GM23338 (cell line): ENCODE results near the gene CACNA2D2. TPM values are rescaled to one million over a fixed set of nuclear protein-coding genes. Genes with fewer than 3 reads are reported as not detected.
A peak's percentile ranks its signal among the peaks of the same experiment; 100 is the strongest.

ENCODE experiments used
- ATAC-seq: fragments of 200-7000 bp; cut with Tn5 transposase; 3 replicates; pipeline ENCODE4 v1.9.1; 2020
- DNase-seq: peaks from one replicate; pipeline ENCODE4 v3.0.0-alpha.2; 2015; ENCODE audit warnings: low spot score
- H2AFZ ChIP-seq: fragments of 200-600 bp; sonication (generic); 2 replicates; pipeline ENCODE4 v1.8.0; 2016; ENCODE audit warnings: antibody characterized with exemption, mild to moderate bottlenecking, moderate library complexity
- H3F3A ChIP-seq: fragments of 200-600 bp; sonication (generic); replicated peaks from 2 replicates; pipeline ENCODE4 v1.8.0; 2017; ENCODE audit warnings: antibody characterized with exemption, mixed run types, low read depth
- H3K27ac ChIP-seq: fragments of 200-600 bp; sonication (generic); 2 replicates; pipeline ENCODE4 v1.6.1; 2016; ENCODE audit warnings: low read depth
- H3K27me3 ChIP-seq: fragments of 200-600 bp; sonication (generic); 2 replicates; pipeline ENCODE4 v1.8.0; 2016; ENCODE audit warnings: mild to moderate bottlenecking, mixed run types, moderate library complexity; ENCODE audit not compliant: insufficient read depth
- H3K36me3 ChIP-seq: fragments of 200-600 bp; sonication (generic); 2 replicates; pipeline ENCODE4 v1.8.0; 2016; ENCODE audit warnings: mild to moderate bottlenecking; ENCODE audit not compliant: insufficient read depth
- H3K4me1 ChIP-seq: fragments of 200-600 bp; sonication (generic); 2 replicates; pipeline ENCODE4 v1.8.0; 2016; ENCODE audit warnings: mild to moderate bottlenecking, moderate library complexity; ENCODE audit not compliant: insufficient read depth
- H3K4me2 ChIP-seq: fragments of 200-600 bp; sonication (generic); 2 replicates; pipeline ENCODE4 v1.7.1; 2017; ENCODE audit warnings: mixed run types
- H3K4me3 ChIP-seq: fragments of 200-600 bp; sonication (generic); 2 replicates; pipeline ENCODE4 v1.6.1; 2016; ENCODE audit warnings: mixed run types
- H3K79me2 ChIP-seq: fragments of 200-600 bp; sonication (generic); replicated peaks from 2 replicates; pipeline ENCODE4 v1.8.0; 2017; ENCODE audit warnings: mild to moderate bottlenecking; ENCODE audit not compliant: insufficient read depth
- H3K9me2 ChIP-seq: fragments of 200-600 bp; sonication (generic); 2 replicates; pipeline ENCODE4 v1.8.0; 2017; ENCODE audit not compliant: insufficient read depth
- H4K20me1 ChIP-seq: fragments of 200-600 bp; sonication (generic); replicated peaks from 2 replicates; pipeline ENCODE4 v1.8.0; 2017; ENCODE audit warnings: mild to moderate bottlenecking; ENCODE audit not compliant: insufficient read depth
- H3K27ac Mint-ChIP-seq: 2 replicates; pipeline ENCODE4 v1.8.0; 2020; ENCODE audit warnings: inconsistent platforms, mild to moderate bottlenecking, moderate library complexity, mixed read lengths
- H3K27me3 Mint-ChIP-seq: 3 replicates; pipeline ENCODE4 v1.8.0; 2022; ENCODE audit warnings: low read depth, mild to moderate bottlenecking, moderate library complexity, mixed read lengths, inconsistent platforms; ENCODE audit not compliant: insufficient read depth, poor library complexity
- H3K36me3 Mint-ChIP-seq: 3 replicates; pipeline ENCODE4 v1.8.0; 2021; ENCODE audit warnings: low read depth, mild to moderate bottlenecking, inconsistent platforms, moderate library complexity, mixed read lengths
- H3K4me1 Mint-ChIP-seq: 3 replicates; pipeline ENCODE4 v1.8.0; 2020; ENCODE audit warnings: mild to moderate bottlenecking, inconsistent platforms, mixed read lengths
- H3K4me3 Mint-ChIP-seq: 3 replicates; pipeline ENCODE4 v1.8.0; 2021; ENCODE audit warnings: moderate library complexity, mild to moderate bottlenecking, inconsistent platforms, mixed read lengths
- H3K9me3 Mint-ChIP-seq: 3 replicates; pipeline ENCODE4 v1.8.0; 2020; ENCODE audit warnings: moderate library complexity, mild to moderate bottlenecking, inconsistent platforms, mixed read lengths
- CREB1 ChIP-seq: fragments of 250-450 bp; sonication (Bioruptor Pico); IDR thresholded peaks from 2 replicates; pipeline ENCODE4 v1.5.0; 2020; ENCODE audit warnings: low read depth, mild to moderate bottlenecking, moderate library complexity
- EZH2 ChIP-seq: fragments of 200-600 bp; sonication (generic); IDR thresholded peaks from one replicate; pipeline ENCODE4 v1.8.0; 2017; ENCODE audit warnings: antibody characterized with exemption, mild to moderate bottlenecking, low read depth; ENCODE audit not compliant: unreplicated experiment
- JUNB ChIP-seq: IDR thresholded peaks from one replicate; pipeline ENCODE4 v1.6.1; 2016; ENCODE audit warnings: antibody characterized with exemption; ENCODE audit not compliant: unreplicated experiment
- POLR2AphosphoS5 ChIP-seq: IDR thresholded peaks from 2 replicates; pipeline ENCODE4 v1.6.1; 2016; ENCODE audit warnings: antibody characterized with exemption, low read depth
- STAT1 ChIP-seq: IDR thresholded peaks from one replicate; pipeline ENCODE4 v1.6.1; 2016; ENCODE audit warnings: antibody characterized with exemption; ENCODE audit not compliant: unreplicated experiment
- ZNF114 ChIP-seq: fragments of 250-450 bp; sonication (Bioruptor Pico); IDR thresholded peaks from 2 replicates; pipeline ENCODE4 v1.5.0; 2020; ENCODE audit warnings: mild to moderate bottlenecking, moderate library complexity
- ZNF331 ChIP-seq: fragments of 250-450 bp; sonication (Bioruptor Pico); IDR thresholded peaks from 2 replicates; pipeline ENCODE4 v1.5.0; 2020; ENCODE audit warnings: low read depth, mild to moderate bottlenecking, moderate library complexity
- polyA plus RNA-seq: library from polyadenylated mRNA; unstranded; fragments of >200 nt; fragmentation: Nextera tagmentation; extraction: Ambion mirVana; gene quantifications from 2 replicates; pipeline ENCODE4 v1.2.1, GENCODE V29; 2016
- total RNA-seq: library from RNA; depleted of rRNA; stranded (reverse); fragments of >200 nt; shearing (Covaris generic); gene quantifications from 2 replicates; pipeline ENCODE4 v1.2.3, GENCODE V29; 2014
- TF ChIP-seq, protein P1 (sequence below): IDR thresholded peaks from one replicate; pipeline ENCODE4 v1.6.1; 2018; ENCODE audit warnings: antibody characterized with exemption; ENCODE audit not compliant: unreplicated experiment
- TF ChIP-seq, protein P2 (sequence below), 2 experiments: fragments of 200-600 bp in 1 of 2; sonication (generic) in 1 of 2; conservative IDR thresholded peaks; 2 replicates each; pipeline versions ENCODE4 v1.5.1 to v1.6.1; 2016 to 2017; ENCODE audit warnings: antibody characterized with exemption in 2 of 2, low read depth in 2 of 2, mild to moderate bottlenecking in 2 of 2, moderate library complexity in 1 of 2
- TF ChIP-seq, protein P3 (sequence below): IDR thresholded peaks from 2 replicates; pipeline ENCODE4 v1.6.1; 2016; ENCODE audit warnings: antibody characterized with exemption

Gene CACNA2D2
- total and polyA plus RNA-seq, 2 experiments from 2014 or later = 4.7 to 11.4 TPM

DNA sequence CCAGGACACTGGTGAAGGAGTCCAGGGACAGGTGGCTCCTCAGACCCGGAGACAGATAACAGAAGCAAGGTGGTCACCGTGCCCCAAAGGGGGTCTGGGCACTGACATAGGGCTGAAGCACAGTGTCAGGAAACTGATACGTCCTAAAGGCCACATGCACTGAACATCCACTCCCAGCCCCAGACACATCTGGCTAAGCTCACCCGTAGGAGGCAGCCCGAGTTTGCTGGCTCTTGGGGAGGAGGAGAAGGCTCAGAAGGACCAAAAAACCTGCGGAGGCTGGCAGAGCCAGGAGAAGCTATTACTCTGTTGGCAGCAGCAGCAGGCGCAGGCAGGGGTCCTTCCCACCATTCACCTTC is 1.2 kb downstream of the CACNA2D2 start:
- TF ChIP-seq JUNB (no peak), STAT1 (no peak), ZNF331 (CRISPR knock-in tag) (no peak), CREB1 (CRISPR knock-in tag) (no peak), ZNF114 (CRISPR knock-in tag) (no peak)
- TF ChIP-seq, protein P1, sequence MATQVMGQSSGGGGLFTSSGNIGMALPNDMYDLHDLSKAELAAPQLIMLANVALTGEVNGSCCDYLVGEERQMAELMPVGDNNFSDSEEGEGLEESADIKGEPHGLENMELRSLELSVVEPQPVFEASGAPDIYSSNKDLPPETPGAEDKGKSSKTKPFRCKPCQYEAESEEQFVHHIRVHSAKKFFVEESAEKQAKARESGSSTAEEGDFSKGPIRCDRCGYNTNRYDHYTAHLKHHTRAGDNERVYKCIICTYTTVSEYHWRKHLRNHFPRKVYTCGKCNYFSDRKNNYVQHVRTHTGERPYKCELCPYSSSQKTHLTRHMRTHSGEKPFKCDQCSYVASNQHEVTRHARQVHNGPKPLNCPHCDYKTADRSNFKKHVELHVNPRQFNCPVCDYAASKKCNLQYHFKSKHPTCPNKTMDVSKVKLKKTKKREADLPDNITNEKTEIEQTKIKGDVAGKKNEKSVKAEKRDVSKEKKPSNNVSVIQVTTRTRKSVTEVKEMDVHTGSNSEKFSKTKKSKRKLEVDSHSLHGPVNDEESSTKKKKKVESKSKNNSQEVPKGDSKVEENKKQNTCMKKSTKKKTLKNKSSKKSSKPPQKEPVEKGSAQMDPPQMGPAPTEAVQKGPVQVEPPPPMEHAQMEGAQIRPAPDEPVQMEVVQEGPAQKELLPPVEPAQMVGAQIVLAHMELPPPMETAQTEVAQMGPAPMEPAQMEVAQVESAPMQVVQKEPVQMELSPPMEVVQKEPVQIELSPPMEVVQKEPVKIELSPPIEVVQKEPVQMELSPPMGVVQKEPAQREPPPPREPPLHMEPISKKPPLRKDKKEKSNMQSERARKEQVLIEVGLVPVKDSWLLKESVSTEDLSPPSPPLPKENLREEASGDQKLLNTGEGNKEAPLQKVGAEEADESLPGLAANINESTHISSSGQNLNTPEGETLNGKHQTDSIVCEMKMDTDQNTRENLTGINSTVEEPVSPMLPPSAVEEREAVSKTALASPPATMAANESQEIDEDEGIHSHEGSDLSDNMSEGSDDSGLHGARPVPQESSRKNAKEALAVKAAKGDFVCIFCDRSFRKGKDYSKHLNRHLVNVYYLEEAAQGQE = no peak
- TF ChIP-seq, protein P2, sequence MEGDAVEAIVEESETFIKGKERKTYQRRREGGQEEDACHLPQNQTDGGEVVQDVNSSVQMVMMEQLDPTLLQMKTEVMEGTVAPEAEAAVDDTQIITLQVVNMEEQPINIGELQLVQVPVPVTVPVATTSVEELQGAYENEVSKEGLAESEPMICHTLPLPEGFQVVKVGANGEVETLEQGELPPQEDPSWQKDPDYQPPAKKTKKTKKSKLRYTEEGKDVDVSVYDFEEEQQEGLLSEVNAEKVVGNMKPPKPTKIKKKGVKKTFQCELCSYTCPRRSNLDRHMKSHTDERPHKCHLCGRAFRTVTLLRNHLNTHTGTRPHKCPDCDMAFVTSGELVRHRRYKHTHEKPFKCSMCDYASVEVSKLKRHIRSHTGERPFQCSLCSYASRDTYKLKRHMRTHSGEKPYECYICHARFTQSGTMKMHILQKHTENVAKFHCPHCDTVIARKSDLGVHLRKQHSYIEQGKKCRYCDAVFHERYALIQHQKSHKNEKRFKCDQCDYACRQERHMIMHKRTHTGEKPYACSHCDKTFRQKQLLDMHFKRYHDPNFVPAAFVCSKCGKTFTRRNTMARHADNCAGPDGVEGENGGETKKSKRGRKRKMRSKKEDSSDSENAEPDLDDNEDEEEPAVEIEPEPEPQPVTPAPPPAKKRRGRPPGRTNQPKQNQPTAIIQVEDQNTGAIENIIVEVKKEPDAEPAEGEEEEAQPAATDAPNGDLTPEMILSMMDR (conservative IDR thresholded peaks at IDR 0.05; ENCODE audit: low read depth in 2 of 2) = no peak
- no peaks in the 10 kb centered on the region; the same call in 2 of the 3 replicates for H3K9me3 Mint-ChIP-seq
- H3K36me3 Mint-ChIP-seq = peaks cover 3% of the 10 kb centered on the region; the same call in 1 of the 3 replicates
- H3K4me3 Mint-ChIP-seq = peak overlapping the region; percentile 75
- Histone ChIP-seq H3K27ac (no peak overlapping the region), H3K79me2 (no peaks in the 10 kb centered on the region; the same call in 1 of the 2 replicates), H3K36me3 (no peaks in the 10 kb centered on the region), H3K4me2 (peak overlapping the region; percentile 94), H3K4me1 (peaks cover 17% of the 10 kb centered on the region), H3K27me3 (peaks cover 52% of the 10 kb centered on the region), H3F3A (0 out of 2 replicates have a peak, but pooled peaks cover 5% of the 10 kb centered on the region), H2AFZ (no peak overlapping the region), H3K4me3 (peak overlapping the region; percentile 78), H4K20me1 (no peaks in the 10 kb centered on the region; the same call in 1 of the 2 replicates), H3K9me2 (no peaks in the 10 kb centered on the region)
- no peak overlapping the region for H3K27ac Mint-ChIP-seq
- H3K4me1 Mint-ChIP-seq = peaks cover 35% of the 10 kb centered on the region
- peaks cover 23% of the 10 kb centered on the region for H3K27me3 Mint-ChIP-seq
- ATAC-seq (no peak; the same call in 2 of the 3 replicates), DNase-seq (no peak)

DNA sequence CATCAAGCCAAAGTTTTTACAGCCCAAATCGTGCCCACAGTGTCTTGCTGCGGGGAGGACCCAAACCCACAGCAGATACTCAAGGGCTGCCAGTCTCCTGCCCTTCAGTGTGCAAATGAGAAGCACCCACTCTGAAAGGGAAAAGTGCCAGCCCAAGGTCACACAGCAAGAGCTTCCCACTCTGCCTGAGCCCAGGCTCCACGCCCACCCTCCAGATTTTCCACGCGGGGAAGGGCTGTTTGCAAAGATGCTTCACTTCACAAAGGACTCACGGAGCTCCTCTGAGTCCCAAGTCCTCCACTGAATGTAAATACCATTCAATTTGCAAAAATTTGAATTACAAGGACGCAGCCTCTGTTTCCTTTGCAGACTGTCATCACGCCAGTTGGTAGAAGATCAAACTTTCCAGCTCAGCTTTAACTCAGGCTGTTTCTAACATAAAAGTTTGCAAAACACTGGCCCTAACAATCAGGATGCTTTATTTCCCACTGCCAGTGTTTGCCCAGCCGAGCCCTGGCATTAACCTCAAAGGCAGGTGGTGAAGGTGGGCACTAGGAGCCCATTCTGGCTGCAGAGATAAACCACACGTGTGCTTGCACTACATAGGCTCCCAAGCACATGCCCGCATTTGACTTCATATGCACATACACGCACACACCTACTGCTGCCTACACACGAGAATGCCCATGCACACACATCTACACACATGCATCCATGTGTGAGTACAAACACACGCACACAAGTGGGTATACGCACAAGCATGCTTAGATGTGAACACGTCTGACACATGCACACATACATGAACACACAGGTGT is 7.6 kb downstream of the CACNA2D2 start:
- Histone ChIP-seq H2AFZ (no peak overlapping the region), H3K4me2 (peak overlapping the region; percentile 69), H3K79me2 (no peaks in the 10 kb centered on the region; the same call in none of the 2 replicates), H3K4me1 (peaks cover 48% of the 10 kb centered on the region), H3F3A (peaks cover 11% of the 10 kb centered on the region; the same call in 1 of the 2 replicates), H3K27me3 (peaks cover 23% of the 10 kb centered on the region; the same call in 1 of the 2 replicates), H3K36me3 (no peaks in the 10 kb centered on the region), H3K4me3 (peak overlapping the region; percentile 40), H3K27ac (no peak overlapping the region), H3K9me2 (0 out of 2 replicates have a peak, but pooled peaks cover 3% of the 10 kb centered on the region), H4K20me1 (0 out of 2 replicates have a peak, but pooled peaks cover 3% of the 10 kb centered on the region)
- DNase-seq (peak; percentile 65), ATAC-seq (peak; percentile 48)
- no peaks in the 10 kb centered on the region for H3K36me3 Mint-ChIP-seq
- no peak overlapping the region for H3K27ac Mint-ChIP-seq
- H3K27me3 Mint-ChIP-seq = peaks cover 17% of the 10 kb centered on the region
- H3K4me1 Mint-ChIP-seq = peaks cover 57% of the 10 kb centered on the region
- peak overlapping the region; percentile 44 for H3K4me3 Mint-ChIP-seq
- no peaks in the 10 kb centered on the region; the same call in 2 of the 3 replicates for H3K9me3 Mint-ChIP-seq
- no peak for TF ChIP-seq ZNF114 (CRISPR knock-in tag)
- no peak for TF ChIP-seq JUNB
- TF ChIP-seq CREB1 (CRISPR knock-in tag) = no peak
- no peak for TF ChIP-seq POLR2AphosphoS5
- no peak for TF ChIP-seq EZH2
- no peak for TF ChIP-seq ZNF331 (CRISPR knock-in tag)
- TF ChIP-seq, protein P3, sequence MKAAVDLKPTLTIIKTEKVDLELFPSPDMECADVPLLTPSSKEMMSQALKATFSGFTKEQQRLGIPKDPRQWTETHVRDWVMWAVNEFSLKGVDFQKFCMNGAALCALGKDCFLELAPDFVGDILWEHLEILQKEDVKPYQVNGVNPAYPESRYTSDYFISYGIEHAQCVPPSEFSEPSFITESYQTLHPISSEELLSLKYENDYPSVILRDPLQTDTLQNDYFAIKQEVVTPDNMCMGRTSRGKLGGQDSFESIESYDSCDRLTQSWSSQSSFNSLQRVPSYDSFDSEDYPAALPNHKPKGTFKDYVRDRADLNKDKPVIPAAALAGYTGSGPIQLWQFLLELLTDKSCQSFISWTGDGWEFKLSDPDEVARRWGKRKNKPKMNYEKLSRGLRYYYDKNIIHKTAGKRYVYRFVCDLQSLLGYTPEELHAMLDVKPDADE = no peak
